Measurements from ENCODE around the gene MYRIP. TPM values are rescaled to one million over a fixed set of nuclear protein-coding genes. Genes with fewer than 3 reads are reported as not detected.

The MYRIP gene
- total and polyA plus RNA-seq, 2 experiments from 2014 or later: 1.5 to 1.8 TPM

DNA sequence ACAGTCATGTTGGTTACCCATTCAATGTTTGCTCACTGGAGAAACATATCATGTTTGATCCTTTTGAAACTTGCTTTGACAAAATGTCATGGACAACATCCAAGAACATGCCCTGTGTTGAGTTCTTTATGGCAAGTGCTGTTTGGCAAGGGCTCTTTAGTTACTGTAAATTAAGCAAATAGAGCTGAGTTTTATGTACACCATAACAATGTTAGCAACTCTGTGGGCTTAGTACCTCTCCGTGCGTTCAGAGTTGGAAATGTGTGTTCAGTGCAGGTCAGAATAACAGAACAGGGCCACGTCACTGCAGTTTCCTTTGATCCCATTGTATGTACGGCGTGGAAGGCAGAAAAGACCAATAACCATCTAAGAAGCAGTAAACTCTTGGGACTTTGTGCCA lies 132.5 kb downstream of the MYRIP start:
- H3K27ac ChIP-seq (ENCODE audit: low read depth): no peak overlapping the region
- no peaks in the 10 kb centered on the region for H4K20me1 ChIP-seq (replicated peaks; ENCODE audit: insufficient read depth)
- Mint-ChIP-seq H3K36me3 (ENCODE audit: low read depth) (no peaks in the 10 kb centered on the region), H3K27ac (no peak overlapping the region), H3K9me3 (no peaks in the 10 kb centered on the region), H3K4me1 (no peaks in the 10 kb centered on the region), H3K27me3 (ENCODE audit: insufficient read depth, low read depth, poor library complexity) (no peaks in the 10 kb centered on the region), H3K4me3 (no peak overlapping the region)
- H3F3A ChIP-seq (replicated peaks; ENCODE audit: low read depth): no peaks in the 10 kb centered on the region
- H3K4me2 ChIP-seq: no peak overlapping the region
- TF ChIP-seq, protein P1, sequence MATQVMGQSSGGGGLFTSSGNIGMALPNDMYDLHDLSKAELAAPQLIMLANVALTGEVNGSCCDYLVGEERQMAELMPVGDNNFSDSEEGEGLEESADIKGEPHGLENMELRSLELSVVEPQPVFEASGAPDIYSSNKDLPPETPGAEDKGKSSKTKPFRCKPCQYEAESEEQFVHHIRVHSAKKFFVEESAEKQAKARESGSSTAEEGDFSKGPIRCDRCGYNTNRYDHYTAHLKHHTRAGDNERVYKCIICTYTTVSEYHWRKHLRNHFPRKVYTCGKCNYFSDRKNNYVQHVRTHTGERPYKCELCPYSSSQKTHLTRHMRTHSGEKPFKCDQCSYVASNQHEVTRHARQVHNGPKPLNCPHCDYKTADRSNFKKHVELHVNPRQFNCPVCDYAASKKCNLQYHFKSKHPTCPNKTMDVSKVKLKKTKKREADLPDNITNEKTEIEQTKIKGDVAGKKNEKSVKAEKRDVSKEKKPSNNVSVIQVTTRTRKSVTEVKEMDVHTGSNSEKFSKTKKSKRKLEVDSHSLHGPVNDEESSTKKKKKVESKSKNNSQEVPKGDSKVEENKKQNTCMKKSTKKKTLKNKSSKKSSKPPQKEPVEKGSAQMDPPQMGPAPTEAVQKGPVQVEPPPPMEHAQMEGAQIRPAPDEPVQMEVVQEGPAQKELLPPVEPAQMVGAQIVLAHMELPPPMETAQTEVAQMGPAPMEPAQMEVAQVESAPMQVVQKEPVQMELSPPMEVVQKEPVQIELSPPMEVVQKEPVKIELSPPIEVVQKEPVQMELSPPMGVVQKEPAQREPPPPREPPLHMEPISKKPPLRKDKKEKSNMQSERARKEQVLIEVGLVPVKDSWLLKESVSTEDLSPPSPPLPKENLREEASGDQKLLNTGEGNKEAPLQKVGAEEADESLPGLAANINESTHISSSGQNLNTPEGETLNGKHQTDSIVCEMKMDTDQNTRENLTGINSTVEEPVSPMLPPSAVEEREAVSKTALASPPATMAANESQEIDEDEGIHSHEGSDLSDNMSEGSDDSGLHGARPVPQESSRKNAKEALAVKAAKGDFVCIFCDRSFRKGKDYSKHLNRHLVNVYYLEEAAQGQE (IDR thresholded peaks at IDR 0.05; ENCODE audit: unreplicated experiment): no peak
- TF ChIP-seq, protein P2, sequence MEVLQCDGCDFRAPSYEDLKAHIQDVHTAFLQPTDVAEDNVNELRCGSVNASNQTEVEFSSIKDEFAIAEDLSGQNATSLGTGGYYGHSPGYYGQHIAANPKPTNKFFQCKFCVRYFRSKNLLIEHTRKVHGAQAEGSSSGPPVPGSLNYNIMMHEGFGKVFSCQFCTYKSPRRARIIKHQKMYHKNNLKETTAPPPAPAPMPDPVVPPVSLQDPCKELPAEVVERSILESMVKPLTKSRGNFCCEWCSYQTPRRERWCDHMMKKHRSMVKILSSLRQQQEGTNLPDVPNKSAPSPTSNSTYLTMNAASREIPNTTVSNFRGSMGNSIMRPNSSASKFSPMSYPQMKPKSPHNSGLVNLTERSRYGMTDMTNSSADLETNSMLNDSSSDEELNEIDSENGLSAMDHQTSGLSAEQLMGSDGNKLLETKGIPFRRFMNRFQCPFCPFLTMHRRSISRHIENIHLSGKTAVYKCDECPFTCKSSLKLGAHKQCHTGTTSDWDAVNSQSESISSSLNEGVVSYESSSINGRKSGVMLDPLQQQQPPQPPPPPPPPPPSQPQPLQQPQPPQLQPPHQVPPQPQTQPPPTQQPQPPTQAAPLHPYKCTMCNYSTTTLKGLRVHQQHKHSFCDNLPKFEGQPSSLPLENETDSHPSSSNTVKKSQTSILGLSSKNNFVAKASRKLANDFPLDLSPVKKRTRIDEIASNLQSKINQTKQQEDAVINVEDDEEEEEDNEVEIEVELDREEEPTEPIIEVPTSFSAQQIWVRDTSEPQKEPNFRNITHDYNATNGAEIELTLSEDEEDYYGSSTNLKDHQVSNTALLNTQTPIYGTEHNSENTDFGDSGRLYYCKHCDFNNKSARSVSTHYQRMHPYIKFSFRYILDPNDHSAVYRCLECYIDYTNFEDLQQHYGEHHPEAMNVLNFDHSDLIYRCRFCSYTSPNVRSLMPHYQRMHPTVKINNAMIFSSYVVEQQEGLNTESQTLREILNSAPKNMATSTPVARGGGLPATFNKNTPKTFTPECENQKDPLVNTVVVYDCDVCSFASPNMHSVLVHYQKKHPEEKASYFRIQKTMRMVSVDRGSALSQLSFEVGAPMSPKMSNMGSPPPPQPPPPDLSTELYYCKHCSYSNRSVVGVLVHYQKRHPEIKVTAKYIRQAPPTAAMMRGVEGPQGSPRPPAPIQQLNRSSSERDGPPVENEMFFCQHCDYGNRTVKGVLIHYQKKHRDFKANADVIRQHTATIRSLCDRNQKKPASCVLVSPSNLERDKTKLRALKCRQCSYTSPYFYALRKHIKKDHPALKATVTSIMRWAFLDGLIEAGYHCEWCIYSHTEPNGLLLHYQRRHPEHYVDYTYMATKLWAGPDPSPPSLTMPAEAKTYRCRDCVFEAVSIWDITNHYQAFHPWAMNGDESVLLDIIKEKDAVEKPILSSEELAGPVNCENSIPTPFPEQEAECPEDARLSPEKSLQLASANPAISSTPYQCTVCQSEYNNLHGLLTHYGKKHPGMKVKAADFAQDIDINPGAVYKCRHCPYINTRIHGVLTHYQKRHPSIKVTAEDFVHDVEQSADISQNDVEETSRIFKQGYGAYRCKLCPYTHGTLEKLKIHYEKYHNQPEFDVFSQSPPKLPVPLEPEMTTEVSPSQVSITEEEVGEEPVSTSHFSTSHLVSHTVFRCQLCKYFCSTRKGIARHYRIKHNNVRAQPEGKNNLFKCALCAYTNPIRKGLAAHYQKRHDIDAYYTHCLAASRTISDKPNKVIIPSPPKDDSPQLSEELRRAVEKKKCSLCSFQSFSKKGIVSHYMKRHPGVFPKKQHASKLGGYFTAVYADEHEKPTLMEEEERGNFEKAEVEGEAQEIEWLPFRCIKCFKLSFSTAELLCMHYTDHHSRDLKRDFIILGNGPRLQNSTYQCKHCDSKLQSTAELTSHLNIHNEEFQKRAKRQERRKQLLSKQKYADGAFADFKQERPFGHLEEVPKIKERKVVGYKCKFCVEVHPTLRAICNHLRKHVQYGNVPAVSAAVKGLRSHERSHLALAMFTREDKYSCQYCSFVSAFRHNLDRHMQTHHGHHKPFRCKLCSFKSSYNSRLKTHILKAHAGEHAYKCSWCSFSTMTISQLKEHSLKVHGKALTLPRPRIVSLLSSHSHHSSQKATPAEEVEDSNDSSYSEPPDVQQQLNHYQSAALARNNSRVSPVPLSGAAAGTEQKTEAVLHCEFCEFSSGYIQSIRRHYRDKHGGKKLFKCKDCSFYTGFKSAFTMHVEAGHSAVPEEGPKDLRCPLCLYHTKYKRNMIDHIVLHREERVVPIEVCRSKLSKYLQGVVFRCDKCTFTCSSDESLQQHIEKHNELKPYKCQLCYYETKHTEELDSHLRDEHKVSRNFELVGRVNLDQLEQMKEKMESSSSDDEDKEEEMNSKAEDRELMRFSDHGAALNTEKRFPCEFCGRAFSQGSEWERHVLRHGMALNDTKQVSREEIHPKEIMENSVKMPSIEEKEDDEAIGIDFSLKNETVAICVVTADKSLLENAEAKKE (CRISPR knock-in tag; IDR thresholded peaks at IDR 0.05): no peak
- no peak for TF ChIP-seq NANOG (IDR thresholded peaks at IDR 0.05; ENCODE audit: borderline replicate concordance)
- no peak for TF ChIP-seq EZH2phosphoT487 (IDR thresholded peaks at IDR 0.05; ENCODE audit: unreplicated experiment)
- TF ChIP-seq ZNF114 (CRISPR knock-in tag; IDR thresholded peaks at IDR 0.05): no peak
- TF ChIP-seq, protein P3, sequence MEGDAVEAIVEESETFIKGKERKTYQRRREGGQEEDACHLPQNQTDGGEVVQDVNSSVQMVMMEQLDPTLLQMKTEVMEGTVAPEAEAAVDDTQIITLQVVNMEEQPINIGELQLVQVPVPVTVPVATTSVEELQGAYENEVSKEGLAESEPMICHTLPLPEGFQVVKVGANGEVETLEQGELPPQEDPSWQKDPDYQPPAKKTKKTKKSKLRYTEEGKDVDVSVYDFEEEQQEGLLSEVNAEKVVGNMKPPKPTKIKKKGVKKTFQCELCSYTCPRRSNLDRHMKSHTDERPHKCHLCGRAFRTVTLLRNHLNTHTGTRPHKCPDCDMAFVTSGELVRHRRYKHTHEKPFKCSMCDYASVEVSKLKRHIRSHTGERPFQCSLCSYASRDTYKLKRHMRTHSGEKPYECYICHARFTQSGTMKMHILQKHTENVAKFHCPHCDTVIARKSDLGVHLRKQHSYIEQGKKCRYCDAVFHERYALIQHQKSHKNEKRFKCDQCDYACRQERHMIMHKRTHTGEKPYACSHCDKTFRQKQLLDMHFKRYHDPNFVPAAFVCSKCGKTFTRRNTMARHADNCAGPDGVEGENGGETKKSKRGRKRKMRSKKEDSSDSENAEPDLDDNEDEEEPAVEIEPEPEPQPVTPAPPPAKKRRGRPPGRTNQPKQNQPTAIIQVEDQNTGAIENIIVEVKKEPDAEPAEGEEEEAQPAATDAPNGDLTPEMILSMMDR (conservative IDR thresholded peaks at IDR 0.05; ENCODE audit: low read depth in 2 of 2): no peak
- TF ChIP-seq ZNF331 (CRISPR knock-in tag; IDR thresholded peaks at IDR 0.05; ENCODE audit: low read depth): no peak
- TF ChIP-seq JUNB (IDR thresholded peaks at IDR 0.05; ENCODE audit: unreplicated experiment): no peak
- no peak for TF ChIP-seq POLR2AphosphoS5 (IDR thresholded peaks at IDR 0.05; ENCODE audit: low read depth)
- TF ChIP-seq, protein P4, sequence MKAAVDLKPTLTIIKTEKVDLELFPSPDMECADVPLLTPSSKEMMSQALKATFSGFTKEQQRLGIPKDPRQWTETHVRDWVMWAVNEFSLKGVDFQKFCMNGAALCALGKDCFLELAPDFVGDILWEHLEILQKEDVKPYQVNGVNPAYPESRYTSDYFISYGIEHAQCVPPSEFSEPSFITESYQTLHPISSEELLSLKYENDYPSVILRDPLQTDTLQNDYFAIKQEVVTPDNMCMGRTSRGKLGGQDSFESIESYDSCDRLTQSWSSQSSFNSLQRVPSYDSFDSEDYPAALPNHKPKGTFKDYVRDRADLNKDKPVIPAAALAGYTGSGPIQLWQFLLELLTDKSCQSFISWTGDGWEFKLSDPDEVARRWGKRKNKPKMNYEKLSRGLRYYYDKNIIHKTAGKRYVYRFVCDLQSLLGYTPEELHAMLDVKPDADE (IDR thresholded peaks at IDR 0.05): no peak
- no peak for TF ChIP-seq EZH2 (IDR thresholded peaks at IDR 0.05; ENCODE audit: low read depth, unreplicated experiment)
- TF ChIP-seq CREB1 (CRISPR knock-in tag; IDR thresholded peaks at IDR 0.05; ENCODE audit: low read depth): no peak
- H3K9me2 ChIP-seq (ENCODE audit: insufficient read depth): no peaks in the 10 kb centered on the region
- no peaks in the 10 kb centered on the region for H3K36me3 ChIP-seq (ENCODE audit: insufficient read depth)
- H3K79me2 ChIP-seq (replicated peaks; ENCODE audit: insufficient read depth): no peaks in the 10 kb centered on the region
- H3K27me3 ChIP-seq (ENCODE audit: insufficient read depth): no peaks in the 10 kb centered on the region
- no peak overlapping the region for H2AFZ ChIP-seq
- ATAC-seq (no peak), DNase-seq (ENCODE audit: low spot score) (no peak)
- no peaks in the 10 kb centered on the region for H3K4me1 ChIP-seq (ENCODE audit: insufficient read depth)
- H3K4me3 ChIP-seq: no peak overlapping the region
